Measurements from ENCODE around the gene GBF1. TPM values are rescaled to one million over a fixed set of nuclear protein-coding genes. Genes with fewer than 3 reads are reported as not detected.
"Not testable (repeated sequence)": the region's sequence is repeated elsewhere in the genome, so short reads cannot be mapped to it uniquely, and the experiment has no call there.

GBF1 gene
- total RNA-seq, 2 donors from 2014 or later, result 32.6 to 34.7 TPM

DNA sequence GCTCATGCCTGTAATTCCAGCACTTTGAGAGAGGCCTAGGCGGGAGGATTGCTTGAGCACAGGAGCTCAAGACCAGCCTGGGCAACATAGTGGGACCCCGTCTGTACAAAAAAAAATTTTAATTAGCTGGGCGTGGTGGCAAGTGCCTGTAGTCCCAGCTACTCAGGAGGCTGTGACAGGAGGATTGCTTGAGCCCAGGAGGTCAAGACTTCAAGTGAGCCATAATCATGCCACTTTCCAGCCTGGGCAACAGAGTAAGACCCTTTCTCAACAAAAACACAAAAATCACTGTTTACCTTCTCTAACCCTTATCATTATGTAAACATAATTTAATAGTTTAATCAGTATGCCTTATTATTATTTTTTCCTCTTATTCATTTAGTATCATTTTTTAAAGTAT, 44.5 kb downstream of the GBF1 start:
- no peak for DNase-seq (ENCODE audit: low spot score)
- intact Hi-C loops (cut with DNase I), result no loop called here

DNA sequence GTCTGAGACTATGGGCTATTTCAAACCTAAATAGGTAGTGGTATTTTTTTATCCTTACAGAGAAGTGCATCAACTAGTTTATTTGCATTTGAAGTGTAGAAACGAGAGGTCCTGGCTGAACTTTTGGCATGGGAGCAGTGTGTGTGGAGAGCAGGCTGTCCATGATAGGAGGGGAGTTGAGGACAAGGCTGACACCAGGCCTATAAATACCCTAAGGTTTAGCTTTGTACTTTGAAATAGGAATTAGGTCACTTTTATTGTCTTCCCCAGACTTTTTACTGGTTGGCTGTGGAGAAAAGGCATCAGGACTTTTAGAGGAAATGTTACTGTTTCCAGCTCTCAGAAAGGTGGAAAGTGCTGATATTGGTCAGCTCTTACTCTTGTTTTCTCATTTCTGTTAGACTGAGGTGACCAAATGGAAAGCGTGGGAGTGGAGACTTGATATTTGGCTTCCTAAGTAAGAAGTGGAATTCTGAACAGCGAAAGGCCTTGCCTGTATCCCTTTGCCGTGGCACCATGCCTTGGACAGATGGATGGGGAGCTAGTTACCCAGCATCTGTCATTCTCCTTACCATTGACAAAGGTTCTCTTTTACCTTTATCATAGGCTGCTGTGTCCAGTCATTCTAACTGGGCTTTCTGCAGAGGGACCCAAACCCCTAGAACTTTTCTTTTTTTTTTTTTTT, 46.0 kb downstream of the GBF1 start:
- intact Hi-C loops (cut with DNase I), result no loop called here
- DNase-seq (ENCODE audit: low spot score), result no peak

DNA sequence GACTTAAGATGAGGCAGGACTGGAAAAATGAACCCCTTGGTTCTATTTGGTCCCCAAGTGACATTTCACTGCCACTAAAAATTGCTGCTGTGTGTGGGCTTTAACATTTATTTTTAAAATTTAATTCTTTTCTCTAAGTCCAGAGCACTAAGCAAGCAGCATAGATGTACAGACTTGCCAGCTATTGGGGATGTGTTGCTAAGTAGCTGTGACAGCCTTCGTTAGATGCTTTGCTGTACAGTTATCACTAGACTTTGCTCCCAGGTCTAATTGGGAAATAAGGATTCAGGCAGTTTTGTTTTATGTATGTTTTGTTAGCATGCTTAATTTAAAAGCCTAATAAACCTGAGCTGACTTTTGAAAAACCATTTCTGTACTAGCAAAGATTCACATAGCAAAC, 51.8 kb downstream of the GBF1 start:
- intact Hi-C loops (cut with DNase I), result no loop called here

DNA sequence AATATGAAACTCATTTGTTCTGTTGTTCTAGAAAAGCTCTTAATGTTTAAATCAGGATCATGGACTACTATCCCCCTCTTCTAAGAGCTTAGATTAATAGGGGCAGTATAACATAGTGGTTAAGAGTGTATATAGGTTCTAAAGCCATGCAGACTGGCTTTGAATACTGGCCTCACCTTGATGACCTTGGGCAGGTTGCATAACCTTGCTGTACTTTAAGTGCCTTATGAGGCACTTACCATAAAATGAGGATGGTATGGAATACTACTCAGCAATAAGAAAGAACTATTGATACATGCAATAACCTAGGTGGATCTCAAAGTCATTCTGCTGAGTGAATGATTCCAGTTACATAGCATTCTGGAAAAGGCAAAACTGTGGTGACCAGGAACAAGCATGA, 53.6 kb downstream of the GBF1 start:
- DNase-seq (ENCODE audit: low spot score), result no peak
- intact Hi-C loops (cut with DNase I), result no loop called here

More for the DNA sequence above, 51.8 kb downstream of the GBF1 start:
- no peak for DNase-seq (ENCODE audit: low spot score)

DNA sequence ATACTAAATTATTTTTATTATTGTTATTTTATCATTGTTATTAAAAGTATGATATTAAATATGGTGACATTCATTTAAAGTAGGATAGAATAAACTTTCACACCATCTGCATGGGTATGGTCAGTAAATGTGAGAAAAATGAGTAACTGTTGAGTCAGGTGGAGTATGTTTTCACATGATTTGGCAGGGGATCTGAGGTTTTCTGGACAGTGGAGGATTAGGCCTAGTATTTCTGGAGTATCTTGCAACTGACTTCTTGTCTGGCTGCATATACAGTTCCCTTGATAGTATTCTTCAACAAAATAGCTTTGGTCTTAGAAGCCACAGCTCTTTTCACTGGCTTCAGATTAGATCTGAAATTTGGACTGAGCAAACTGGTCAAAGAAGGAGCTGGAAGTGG, 54.5 kb downstream of the GBF1 start:
- DNase-seq (ENCODE audit: low spot score), result no peak
- intact Hi-C loops (cut with DNase I), result no loop called here

DNA sequence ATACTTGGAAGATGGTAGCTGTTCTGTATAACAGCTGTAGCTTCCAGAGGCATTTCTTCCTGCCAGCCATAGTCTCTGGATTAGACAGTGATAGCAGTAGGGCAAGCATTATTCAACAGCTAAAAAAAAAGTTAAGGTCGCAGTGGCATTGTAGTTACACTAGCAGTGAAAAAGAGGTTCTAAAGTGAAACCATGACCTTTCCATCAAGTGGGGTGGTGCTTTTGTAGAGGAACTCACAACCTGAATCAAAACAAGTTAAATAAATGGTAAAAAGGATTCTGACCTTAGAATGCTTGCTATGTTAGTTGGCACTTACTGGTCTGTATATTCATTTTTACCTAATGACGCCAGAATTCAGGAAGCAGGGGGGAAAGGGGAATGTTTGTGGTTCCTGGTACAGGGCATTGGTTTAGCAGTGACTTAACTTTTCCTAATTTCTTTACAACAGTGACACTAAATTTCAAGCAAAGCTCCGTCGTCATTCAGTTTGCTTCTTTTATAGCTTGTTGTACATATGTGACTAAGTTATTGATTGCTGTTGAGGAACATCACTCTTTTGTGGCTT, 55.0 kb downstream of the GBF1 start:
- intact Hi-C loops (cut with DNase I), result no loop called here
- DNase-seq (ENCODE audit: low spot score), result no peak

DNA sequence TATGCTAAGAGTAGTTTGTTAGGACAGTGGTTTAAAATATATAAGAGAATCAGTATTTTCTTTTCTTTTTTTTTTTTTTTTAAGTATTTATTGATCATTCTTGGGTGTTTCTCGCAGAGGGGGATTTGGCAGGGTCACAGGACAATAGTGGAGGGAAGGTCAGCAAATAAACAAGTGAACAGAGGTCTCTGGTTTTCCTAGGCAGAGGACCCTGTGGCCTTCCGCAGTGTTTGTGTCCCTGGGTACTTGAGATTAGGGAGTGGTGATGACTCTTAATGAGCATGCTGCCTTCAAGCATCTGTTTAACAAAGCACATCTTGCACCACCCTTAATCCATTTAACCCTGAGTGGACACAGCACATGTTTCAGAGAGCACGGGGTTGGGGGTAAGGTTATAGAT, 55.6 kb downstream of the GBF1 start:
- intact Hi-C loops (cut with DNase I); DNase-seq (ENCODE audit: low spot score): not testable (repeated sequence)

DNA sequence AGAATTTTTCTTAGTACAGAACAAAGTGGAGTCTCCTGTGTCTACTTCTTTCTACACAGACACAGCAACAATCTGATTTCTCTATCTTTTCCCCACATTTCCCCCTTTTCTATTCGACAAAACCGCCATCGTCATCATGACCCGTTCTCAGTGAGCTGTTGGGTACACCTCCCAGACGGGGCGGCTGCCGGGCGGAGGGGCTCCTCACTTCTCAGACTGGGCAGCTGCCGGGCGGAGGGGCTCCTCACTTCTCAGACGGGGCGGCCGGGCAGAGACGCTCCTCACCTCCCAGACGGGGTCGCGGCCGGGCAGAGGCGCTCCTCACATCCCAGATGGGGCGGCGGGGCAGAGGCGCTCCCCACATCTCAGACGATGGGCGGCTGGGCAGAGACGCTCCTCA, 56.0 kb downstream of the GBF1 start:
- intact Hi-C loops (cut with DNase I); DNase-seq (ENCODE audit: low spot score): not testable (repeated sequence)

DNA sequence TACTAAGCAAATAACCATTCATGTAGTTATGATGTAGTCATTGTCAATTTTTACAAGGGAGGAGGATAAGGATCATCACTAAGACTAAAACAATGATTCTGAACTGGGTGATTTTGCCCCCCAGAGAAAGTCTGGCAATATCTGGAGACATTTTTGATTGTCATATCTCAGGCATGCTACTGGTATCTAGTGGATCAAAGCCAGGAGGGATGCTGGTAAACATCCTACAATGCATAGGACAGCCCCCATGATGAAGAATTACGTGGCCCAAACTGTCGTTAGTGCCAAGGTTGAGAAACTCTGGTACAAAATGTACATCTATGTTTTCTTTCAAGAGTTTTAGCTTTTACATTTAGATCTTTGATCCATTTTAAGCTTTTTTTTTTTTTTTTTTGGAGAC, 57.3 kb downstream of the GBF1 start:
- intact Hi-C loops (cut with DNase I), result no loop called here
- DNase-seq (ENCODE audit: low spot score), result no peak

DNA sequence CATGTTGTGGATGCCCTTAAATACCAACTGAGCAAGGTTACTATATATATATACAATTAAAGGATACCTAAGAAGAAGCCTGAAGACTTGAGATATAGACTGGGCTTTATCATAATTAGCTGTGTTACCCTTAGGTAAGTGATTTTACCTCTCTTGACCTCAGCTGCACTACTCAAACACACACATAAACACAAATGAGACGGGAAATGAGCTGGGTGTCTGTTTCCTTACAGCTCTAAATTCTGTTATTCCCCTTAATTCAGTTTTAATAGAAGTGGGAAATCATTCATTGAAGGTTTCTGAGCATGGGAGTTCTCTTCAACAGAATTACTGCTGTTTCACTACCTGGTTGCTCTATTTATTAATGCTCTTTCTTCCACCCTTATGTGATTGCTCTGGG, 60.7 kb downstream of the GBF1 start:
- intact Hi-C loops (cut with DNase I), result no loop called here
- DNase-seq (ENCODE audit: low spot score), result no peak

DNA sequence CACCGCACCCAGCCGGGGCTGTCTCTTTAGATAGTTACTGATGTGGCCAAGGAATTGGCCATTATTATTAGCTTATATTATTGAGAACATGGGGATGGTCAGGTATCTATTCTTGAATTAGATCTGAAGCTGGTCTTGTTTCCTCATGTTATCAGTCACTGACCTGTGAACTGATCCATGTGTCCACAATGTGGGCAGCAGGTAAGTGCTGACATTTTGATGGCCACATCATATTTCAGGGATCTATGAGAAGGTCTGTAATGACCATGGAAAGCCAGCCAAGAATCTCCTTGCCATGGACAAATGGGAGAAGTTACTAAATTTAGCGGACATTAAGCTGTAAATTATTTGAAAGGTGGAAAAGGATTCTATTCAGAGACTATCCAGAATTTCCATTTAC, 61.4 kb downstream of the GBF1 start:
- DNase-seq (ENCODE audit: low spot score), result no peak

DNA sequence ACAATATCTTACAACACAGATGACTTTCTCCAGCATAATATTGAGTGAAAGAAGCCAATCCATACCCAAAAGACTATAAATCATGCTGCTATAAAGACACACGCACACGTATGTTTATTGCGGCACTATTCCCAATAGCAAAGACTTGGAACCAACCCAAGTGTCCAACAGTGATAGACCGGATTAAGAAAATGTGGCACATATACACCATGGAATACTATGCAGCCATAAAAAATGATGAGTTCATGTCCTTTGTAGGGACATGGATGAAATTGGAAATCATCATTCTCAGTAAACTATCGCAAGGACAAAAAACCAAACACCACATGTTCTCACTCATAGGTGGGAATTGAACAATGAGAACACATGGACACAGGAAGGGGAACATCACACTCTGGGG, 63.0 kb downstream of the GBF1 start:
- DNase-seq (ENCODE audit: low spot score); intact Hi-C loops (cut with DNase I): not testable (repeated sequence)

More for the DNA sequence above, 61.4 kb downstream of the GBF1 start:
- intact Hi-C loops (cut with DNase I), result no loop called here

DNA sequence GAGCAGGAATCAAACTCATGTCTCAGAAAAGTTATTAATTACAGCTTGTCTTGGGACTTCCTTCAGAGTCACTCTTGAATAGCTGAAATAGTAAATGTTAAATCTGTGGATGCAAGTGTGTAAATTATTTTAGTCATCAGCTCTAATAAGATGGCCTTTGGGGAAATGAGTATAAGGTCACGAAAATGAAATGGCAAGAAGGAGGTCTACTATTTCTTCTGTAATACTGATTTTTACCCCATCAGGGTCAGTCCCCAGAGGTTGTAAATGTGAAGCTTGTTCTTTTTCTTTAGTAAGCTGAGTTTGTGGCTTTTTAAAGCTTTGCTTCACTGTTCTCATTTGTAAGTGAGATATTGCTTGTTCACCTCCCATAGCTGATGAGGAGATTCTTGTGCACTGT, 63.9 kb downstream of the GBF1 start:
- no peak for DNase-seq (ENCODE audit: low spot score)
- intact Hi-C loops (cut with DNase I), result no loop called here

DNA sequence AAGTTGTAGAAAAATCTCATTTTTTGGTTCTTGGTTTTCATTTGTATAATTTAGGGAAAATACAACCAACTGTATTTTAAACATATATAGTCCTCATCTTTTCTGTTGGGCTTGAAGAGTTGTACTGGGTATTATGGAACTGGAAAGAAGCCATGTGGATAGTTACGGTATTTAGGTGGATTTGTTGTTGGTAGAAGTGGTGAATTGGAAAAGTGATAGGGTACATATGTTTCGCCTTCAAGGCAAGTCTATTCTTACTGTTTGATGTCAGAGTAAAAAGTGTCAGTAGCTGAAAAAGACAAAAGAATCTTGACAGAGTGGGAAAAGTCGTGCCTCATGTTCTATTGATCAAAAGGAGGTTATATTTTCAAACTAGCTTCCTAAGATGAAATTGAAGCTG, 64.6 kb downstream of the GBF1 start:
- no peak for DNase-seq (ENCODE audit: low spot score)
- intact Hi-C loops (cut with DNase I), result no loop called here

DNA sequence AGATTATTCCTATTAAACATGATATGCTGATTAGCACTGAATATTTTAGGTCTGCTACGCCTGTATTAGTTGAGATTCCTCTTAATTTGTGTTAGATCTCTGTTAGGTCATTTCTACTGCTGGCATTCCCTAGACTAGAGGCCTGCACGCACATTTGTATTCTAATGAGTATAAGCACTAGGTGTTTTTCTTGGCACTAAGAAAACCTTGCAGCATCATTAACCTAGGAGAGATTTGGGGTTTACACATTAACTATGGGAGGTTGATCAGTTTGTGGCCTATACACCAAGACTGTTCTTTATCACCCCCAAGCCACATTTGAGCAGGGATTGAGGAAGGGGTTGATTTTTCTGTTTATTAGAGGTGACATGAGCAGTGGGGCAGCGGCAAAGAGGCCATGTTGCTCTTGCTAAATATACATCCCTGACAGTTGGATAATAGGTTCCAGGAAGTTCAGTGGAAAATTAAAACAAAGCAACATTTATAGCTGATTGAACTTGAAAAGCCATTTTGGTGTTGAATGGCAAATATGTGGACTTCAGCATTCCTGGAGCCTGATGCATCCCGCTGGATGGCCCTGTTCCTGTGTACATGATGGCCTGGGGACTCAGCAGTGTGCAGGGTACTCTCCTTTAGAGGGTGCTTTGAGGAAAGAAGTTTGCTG, 65.2 kb downstream of the GBF1 start:
- intact Hi-C loops (cut with DNase I), result no loop called here
- DNase-seq (ENCODE audit: low spot score), result no peak

DNA sequence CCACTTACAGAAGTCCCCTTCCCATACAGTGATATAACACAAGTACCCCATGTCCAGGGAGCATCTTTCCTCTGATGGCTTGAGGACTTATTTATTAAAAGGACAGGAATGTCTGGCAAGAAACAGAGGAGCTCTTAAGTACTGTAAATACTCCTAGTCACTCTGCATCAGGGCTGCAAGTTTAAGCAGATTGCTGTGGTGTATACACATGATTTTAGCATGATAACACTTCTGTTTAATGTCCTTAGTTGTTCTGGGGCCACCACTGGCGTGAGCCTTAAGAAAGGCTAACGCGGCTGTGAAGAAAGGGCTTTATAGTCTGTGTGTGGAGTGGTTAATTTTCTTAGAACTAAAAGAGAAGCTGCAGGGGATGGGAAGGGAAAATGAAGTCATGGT, 65.7 kb downstream of the GBF1 start:
- no peak for DNase-seq (ENCODE audit: low spot score)
- intact Hi-C loops (cut with DNase I), result no loop called here

DNA sequence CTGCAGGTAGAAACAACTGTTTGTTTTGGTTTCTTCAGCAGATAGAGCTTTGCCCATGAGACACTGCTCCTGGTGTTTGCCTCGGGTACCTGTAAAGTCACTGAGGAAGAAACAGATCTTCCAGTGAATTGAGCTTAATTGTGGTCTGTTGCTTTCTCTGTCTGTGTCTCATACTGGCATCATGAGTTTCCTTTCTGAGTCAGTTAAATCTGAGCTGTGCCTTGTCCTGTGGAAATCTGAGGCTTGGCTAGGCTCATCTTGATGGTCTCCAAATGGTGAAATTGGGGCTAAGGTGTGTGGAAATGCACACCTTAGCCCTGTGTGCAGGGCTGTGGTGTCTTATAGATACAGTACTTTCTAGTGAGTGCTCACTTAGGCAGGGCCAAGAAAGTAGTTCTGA, 67.4 kb downstream of the GBF1 start:
- intact Hi-C loops (cut with DNase I), result no loop called here
- DNase-seq (ENCODE audit: low spot score), result no peak

DNA sequence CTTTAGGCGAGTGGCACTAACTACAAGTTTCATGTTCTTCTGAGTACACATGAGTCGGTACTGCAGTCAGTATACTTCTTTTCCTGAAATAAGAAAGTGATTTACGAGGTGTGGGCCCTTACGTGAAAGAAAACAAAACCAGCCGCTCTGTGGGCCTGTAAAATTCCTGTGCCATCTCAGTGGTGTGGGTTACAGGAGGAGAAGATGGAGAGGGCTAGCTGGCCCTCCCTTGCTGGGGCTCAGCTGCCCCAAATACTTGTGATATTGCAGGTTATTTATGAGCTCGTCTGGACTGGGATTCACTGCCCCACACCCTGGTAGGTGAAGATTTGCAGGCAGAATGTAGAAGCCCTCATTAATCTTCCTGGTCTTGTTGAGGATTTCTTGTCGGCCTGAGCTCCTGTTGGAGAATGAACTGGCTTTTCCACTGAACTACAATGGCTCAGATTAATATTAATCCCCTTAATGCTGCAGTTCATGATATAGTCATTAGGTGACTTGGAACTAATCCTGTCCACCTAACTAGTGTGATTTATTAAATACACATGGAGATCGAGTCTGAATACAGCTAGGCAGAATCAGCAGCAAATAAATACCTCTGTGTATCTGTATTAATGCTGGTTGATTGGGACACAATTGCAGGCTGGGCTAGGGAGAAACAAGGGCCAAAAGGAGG, 68.0 kb downstream of the GBF1 start:
- intact Hi-C loops (cut with DNase I), result no loop called here

DNA sequence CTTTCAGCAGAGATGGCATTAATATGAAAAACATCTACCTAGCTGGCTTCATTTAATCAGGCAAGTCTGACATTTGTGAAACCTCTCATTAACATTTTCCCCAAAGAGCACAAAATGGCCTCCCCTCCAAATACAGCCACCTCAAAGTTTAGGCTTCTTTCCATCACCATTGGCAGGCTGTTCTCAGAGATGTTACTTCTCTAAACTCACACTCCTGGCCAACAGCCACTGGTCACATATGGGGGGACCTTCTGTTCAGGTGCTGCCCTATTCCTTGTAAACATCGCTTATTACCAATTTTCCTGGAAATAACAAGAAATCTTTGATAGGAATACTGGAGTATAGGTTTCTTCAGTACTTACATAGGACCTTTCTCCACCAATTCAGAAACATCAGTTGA, 69.5 kb downstream of the GBF1 start:
- intact Hi-C loops (cut with DNase I), result no loop called here

More for the DNA sequence above, 68.0 kb downstream of the GBF1 start:
- no peak for DNase-seq (ENCODE audit: low spot score)

DNA sequence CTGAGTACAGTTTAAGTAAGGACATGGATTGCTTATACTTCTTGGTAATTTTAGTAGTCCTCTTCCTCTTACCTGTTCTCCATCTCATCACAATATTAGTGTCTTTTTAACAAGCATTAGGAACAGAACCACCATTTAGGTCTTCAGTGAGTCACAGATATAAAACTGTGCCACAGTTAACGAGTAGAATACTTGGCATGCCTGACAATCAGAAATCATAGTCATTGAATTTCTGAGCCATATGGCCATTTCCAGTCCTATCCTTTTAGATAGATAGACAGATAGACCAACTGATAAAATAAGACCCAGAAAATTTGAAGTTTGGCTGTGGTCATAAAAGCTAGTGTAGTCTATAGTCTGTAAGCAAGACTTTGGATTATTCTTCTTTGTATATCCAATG, 71.1 kb downstream of the GBF1 start:
- DNase-seq (ENCODE audit: low spot score), result no peak
- intact Hi-C loops (cut with DNase I), result no loop called here

More for the DNA sequence above, 69.5 kb downstream of the GBF1 start:
- DNase-seq (ENCODE audit: low spot score), result no peak
